GM19467 (cell line): Measurements from ENCODE around the gene TK1.
"Not testable (repeated sequence)": the region's sequence is repeated elsewhere in the genome, so short reads cannot be mapped to it uniquely, and the experiment has no call there.

Experiments used
- ATAC-seq: cut with Tn5 transposase; IDR thresholded peaks from one replicate; pipeline ENCODE4 v1.9.1; 2021; ENCODE audit warnings: mild to moderate bottlenecking, moderate library complexity; ENCODE audit not compliant: unreplicated experiment

Gene TK1, protein sequence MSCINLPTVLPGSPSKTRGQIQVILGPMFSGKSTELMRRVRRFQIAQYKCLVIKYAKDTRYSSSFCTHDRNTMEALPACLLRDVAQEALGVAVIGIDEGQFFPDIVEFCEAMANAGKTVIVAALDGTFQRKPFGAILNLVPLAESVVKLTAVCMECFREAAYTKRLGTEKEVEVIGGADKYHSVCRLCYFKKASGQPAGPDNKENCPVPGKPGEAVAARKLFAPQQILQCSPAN

DNA sequence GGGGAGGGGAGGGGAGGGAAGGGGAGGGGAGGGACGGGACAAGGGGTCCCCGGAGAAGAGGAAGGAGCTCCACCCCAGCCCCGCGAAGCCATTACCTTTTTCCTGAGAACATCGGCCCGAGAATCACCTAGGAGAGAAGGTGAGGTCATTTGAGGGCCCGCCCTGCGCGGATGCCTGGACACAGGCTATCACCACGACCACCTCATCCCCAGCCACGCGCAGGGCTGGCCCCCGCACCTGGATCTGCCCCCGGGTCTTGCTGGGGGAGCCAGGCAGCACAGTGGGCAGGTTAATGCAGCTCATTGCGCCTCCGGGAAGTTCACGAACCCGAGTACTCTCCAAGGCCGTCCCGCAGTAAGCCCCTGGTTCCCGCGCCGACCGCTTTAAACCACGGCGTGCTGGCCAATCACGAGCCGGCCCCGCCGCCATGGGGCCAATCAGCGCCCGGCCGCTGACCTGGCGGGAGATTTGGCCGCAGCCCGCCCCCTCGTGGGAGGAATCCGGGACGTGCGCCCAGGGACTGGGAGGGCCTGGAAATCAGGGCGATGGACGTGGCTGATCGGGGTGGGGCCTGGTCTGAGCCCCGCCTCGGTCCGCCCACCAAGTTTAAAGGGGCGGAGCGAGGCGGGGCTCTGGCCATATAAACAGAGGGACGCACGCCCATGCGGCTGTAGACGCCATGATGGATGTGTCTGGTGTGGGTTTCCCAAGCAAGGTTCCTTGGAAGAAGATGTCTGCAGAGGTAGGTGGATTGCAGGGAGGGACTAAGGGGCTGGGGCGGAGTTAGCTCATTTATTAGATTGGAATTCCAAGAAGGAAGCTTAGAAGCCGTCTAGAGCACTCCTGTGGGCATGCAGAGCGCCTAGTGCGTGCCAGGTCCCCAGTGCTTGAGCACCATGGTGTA is at the start of gene TK1, which contains the start of gene AFMID:
TK1 (minus strand) TSS at position 361 of the 904 bp plus-strand sequence; CDS start at position 303, 58 bp downstream.
AFMID (plus strand) TSS at position 671 of the 904 bp plus-strand sequence; CDS start at position 680, 9 bp downstream.
- peak; percentile 89 for ATAC-seq

DNA sequence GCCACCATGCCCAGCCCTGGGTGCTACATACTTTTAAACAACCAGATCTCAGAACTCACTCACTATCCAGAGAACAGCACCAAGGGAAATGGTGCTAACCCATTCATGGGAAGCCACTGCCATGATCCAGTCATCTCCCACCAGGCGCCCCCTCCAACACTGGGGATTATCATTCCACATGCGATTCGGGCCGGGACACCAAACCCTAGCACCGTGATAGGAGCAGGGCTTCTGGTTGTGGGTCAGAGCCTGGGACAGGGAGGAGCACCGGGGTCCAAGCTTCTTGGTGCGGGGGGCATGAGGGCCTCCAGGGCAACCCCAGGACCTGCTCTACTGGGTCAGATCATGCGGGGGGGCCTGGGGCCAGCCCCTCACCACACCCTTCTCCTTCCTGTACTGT is 49.0 kb upstream of the TK1 start:
- ATAC-seq: no peak

DNA sequence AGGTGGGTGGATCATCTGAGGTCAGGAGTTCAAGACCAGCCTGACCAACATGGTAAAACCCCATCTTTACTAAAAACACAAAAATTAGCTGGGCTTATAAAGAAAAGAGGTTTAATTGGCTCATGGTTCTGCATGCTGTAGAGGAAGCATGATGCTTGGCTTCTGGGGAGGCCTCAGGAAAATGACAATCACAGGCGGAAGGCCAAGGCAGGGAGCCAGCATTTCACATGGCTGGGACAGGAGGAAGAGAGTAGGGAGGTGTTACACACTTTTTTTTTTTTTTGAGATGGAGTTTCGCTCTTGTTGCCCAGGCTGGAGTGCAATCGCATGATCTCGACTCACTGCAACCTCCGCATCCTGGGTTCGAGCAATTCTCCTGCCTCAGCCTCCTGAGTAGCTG is 48.2 kb upstream of the TK1 start:
- ATAC-seq: not testable (repeated sequence)

DNA sequence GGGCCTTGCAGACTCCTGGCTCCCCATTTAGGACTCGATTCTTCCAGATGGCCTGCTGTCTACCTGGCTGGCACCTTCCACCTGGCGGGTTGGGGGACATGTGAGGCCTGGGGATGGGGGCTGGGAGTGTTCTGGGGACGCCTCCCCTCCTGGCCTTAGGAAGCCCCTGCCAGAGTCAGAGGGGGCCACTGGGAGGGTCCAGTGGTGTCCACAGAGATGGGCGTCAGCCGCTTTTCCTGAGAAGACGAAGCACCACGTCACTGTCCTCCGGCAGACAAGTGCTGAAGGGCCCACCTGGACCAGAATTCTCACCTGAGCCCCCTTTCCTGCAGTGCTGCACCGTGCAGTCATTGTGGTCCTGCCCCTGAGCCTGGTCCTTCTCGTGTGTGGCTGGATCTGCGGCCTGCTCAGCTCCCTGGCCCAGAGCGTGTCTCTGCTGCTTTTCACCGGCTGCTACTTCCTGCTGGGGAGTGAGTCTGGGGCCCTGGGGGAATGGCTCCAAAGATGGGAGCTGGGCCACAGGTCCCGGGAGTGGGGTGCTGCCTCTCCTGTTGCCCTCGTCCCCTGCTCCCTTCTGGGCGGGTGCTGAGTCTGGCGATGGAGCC is 47.5 kb upstream of the TK1 start:
- no peak for ATAC-seq

DNA sequence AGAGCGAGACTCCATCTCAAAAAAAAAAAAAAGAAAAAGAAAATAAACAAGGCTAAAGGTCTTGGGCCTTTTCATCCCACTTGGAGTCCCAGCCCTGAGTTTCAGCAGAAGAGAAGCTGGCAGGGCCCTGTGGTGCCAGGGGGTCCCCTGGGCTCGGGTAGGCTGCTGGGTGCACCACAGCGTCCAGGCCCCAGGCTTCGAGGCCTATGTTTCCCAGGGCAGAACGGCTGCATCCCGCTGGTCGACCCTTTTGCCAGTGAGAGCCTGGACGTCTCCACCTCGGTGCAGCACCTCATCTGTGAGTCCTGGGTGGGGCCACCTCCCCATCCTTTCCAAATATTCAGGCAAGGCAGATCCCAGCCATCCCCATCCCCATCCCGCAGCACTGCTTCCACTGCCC is 46.8 kb upstream of the TK1 start:
- no peak for ATAC-seq

DNA sequence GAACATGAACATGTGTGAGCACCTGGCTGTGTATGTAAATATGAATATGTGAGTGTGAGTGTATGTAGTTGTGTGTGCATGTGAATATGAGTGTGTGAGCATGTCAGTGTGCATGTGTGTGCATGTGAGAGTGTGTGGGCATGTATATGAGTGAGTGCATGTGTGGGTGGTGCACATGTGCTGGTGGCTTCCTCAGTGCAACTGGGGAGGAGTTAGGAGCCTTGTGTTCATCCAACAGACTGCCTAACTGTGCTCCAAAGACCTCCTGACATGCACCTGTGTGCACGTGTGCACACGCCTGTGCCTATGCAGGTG is 46.0 kb upstream of the TK1 start:
- ATAC-seq: no peak

DNA sequence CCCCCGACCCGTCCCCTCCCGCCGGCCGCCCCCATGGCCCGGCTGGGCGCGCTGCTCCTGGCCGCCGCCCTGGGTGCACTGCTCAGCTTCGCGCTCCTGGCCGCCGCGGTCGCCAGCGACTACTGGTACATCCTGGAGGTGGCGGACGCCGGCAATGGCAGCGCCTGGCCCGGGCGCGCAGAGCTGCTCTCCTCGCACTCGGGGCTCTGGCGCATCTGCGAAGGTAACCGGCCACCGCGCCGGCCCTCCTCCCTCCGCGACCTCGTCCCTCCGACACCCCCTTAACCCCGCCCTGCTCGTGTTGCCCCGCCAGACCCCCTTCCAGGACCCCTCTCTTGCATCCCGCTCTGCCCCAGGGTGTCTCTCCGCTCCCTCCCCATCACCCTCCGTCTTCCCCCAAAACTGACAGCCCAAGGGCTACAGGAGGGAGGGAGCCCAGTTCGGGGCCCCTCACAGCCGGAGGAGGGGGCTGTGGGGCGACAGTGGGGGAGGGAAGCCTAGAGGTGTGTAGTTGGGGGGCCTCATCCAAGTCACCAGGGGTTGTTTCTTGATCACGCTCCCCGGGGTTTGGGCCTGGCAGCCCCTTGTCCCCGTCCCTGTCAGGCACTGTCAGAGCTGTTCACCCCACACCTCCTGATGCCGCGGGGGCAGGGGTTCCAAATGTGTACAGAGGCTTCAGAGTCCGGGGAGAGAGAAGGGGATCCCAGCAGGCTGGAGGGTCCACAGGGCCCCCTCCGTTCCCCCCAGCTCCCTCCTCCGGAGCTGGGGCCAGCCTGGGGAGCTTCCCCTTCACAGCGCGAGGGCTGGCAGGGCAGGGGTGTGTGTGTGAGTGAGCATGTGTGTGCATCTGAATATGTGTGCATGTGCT is 45.4 kb upstream of the TK1 start:
- no peak for ATAC-seq

DNA sequence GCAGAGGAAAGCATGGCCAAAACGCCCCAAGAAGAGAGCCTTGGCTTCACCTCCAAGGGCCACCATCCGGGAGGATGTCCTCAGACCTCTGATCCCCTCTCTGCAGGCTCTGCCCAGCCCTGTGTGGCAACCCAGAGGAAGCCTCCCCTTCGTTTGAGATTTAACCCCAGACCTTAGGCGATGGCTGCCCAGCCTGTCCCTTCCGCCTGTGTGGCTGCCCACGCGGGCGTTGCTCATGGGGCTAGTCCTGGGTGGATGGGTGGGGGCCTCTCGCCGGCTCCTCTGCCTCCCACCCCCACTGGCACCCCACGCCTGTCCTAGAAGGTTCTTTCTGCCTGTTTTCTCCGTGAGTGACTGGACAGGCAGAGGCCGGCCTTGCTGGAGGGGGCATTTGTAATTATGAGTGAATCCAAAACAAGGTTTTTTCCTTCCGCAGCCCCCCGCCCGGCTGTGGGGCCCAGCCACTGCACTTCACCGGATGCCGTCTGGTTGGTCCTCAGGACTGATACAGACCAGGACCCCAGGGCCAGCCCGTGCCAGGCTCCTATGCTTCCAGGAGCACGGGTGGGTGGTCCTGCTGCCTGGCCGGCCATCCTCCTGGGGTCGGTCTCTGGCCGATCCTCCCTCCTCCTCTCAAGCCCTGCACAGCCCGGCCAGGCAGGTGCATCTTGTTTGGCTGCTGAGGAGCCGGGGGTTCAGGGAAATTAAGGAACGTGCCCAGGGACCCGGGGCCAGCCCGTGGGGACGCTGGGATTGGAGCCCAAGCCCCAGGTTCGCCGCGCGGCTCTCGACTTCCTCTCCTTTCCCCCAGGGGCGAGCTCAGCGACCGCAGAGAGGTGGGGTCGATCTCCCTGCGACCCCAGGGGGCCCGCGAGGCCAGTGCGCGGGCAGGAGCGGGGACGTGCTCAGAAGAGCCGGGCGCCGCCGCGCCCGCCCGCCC is 44.4 kb upstream of the TK1 start, which contains the start of gene TMEM235:
TMEM235 (plus strand) TSS at position 636 of the 940 bp plus-strand sequence. CDS start 393 bp downstream, outside the sequence.
- no peak for ATAC-seq

DNA sequence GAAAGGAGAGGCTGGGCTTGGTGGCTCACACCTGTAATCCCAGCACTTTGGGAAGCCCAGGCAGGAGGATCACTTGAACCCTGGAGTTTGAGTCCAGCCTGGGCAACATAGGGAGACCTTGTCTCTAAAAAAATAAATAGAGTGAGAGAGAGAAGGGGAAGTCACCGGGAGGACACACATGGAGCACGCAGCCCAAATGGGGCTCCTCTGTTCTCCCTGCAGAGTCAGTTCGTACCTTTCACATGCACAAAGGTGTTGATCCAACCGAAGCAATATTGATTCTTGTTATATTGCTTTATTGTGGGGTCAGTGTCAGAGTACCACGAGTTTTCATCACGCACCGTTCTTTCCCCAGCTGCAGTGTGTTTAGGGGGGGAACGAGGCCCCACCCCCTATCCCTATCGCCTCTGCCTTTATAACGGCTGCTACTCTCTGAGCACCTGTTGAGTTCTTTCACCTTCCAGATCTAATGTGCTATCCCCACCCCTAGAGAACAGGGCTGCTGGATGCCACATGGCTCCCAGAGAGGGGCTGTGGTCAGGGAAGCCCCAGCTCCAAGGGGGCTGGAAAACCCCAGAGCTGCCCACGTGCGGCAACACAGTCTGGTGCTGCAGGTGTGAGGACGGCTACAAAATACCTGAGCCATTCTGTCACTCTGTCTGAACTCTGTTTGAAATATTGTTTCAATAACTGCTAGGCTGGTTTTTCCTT is 43.6 kb upstream of the TK1 start:
- no peak for ATAC-seq

DNA sequence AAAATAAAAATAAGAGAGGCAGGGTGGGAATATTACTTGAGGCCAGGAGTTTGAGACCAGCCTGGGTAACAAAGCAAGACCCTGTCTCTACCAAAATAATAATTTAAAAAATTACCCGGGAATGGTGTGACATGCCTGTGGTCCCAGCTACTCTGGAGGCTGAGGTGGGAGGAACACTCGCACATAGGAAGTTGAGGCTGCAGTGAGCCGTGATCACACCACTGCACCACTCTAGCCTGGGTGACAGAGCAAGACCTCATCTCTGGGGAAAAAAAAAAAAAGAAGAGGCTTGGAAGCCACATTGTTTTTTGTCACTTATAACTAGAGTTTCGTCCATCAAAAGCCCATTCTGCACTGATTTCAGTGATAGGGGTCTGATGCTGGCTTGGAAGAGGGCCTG is 41.3 kb upstream of the TK1 start:
- no peak for ATAC-seq

DNA sequence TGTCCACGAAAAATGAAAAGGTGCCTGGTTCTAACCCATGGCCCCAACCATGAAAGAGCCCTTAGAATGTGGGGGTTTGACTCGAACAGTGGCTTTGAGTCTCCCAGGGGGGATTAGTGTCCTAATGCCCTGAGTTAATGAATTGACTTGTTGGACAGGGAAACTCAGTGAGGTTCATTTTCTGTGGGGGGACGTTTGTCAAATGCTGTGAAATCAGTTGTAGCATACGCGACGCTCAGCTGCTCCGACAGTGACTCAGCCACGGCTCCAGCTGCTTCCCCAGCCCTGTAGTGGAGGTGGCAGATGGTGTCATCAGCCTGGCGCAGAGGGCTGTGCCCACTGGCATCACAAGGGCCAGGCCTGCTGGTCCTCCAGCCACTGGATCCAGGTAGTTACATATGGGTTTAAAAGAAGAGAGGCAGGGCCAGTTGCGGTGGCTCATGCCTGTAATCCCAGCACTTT is 40.6 kb upstream of the TK1 start:
- no peak for ATAC-seq

DNA sequence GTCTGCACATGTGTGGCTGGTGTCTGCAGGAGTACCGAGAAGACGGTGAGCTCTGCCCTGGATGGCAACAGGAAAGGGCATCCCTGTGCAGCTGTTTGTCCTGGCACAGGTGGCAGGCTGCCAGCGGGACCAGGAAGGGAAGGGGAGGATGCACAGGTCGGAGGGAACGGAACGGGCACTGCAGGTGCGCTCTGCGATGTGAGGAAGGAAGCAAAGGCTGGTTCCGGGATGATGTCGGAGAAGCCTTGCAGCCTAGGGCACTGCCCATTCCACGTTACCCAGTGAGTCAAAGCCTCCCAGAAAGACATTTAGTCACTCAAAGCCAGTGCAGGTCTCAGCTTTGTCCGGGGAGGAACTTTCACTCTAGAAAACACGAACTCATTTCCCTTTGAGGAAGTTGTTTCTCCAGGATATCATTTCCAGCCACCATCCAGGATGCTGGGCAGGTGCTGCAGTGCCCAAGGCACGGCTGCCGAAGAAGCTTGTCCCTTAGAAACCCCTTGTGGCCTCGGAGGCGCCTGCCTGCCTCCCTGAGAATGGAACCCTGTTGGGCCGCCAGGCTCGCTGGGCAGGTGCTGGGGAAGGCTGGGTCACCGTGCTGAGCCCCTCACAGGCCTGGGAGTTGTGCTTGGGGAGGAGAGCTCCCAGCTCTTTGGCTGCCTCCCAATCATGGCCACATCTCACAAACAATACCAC is 40.1 kb upstream of the TK1 start:
- no peak for ATAC-seq

DNA sequence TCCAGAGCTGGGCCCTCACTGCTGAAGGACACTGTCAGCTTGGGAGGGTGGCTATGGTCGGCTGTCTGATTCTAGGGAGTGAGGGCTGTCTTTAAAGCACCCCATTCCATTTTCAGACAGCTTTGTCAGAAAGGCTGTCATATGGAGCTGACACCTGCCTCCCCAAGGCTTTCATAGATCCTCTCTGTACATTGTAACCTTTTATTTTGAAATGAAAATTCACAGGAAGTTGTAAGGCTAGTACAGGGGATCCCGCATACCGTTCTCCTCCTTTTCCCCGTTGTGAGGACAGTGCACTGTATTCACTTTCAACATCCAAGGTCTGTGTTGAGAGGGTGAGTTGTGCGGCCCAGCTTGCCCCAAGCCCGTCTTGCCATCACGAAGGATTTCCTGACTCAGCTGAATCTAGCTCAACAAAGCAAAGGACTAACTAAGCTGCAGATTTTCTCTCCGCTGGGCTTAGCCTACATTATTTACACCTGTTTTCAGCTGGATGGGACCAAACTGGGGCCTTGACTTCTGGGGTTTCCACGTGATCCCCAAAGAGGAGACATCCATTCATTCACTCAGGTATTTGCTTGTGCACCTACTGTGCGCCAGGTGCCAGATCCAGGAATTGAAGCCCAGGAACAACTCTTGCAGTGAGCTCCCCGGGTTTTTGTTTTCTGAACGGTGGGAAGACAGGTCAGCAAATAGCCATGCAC is 39.4 kb upstream of the TK1 start:
- ATAC-seq: no peak

DNA sequence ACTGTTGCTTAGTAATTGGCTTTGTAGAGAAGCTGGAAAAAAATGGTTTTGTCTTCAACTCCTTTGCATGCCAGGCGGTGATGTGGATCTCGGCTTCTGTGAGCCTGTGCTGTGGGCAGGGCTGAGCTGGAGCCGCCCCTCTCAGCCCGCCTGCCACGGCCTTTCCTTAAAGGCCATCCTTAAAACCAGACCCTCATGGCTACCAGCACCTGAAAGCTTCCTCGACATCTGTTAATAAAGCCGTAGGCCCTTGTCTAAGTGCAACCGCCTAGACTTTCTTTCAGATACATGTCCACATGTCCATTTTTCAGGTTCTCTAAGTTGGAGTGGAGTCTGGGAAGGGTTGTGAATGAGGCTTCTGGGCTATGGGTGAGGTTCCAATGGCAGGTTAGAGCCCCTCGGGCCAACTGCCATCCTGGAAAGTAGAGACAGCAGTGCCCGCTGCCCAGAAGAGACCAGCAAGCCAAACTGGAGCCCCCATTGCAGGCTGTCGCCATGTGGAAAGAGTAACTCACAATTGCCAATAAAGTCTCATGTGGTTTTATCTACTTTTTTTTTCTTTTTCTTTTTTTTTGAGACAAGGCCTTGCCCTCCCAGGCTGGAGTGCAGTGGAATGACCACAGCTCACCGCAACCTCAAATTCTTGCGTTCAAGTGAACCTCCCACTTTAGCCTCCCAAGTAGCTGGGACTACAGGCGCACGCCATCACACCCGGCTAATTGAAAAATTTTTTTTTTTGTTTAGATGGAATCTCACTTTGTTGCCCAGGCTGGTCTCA is 38.4 kb upstream of the TK1 start:
- ATAC-seq: no peak

DNA sequence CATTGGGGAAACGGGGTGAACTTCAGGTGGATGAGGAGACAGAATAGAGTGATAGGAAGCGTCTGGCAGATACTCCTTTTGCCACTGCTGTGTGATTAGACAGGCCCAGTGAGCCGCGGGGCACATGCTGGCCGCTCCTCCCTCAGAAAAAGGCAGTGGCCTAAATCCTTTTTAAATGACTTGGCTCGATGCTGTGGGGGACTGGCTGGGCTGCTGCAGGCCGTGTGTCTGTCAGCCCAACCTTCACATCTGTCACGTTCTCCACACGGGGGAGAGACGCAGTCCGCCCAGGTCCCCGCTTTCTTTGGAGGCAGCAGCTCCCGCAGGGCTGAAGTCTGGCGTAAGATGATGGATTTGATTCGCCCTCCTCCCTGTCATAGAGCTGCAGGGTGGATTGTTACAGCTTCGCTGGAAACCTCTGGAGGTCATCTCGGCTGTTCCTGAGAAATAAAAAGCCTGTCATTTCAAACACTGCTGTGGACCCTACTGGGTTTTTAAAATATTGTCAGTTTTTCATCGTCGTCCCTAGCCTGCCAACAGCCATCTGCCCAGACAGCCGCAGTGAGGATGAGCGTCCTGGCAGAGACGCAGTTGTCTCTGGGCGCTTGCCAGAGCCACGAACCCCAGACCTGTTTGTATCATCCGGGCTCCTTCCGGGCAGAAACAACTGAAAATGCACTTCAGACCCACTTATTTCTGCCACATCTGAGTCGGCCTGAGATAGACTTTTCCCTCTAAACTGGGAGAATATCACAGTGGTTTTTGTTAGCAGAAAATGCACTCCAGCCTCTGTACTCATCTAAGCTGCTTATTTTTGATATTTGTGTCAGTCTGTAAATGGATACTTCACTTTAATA is 37.6 kb upstream of the TK1 start:
- ATAC-seq: no peak

DNA sequence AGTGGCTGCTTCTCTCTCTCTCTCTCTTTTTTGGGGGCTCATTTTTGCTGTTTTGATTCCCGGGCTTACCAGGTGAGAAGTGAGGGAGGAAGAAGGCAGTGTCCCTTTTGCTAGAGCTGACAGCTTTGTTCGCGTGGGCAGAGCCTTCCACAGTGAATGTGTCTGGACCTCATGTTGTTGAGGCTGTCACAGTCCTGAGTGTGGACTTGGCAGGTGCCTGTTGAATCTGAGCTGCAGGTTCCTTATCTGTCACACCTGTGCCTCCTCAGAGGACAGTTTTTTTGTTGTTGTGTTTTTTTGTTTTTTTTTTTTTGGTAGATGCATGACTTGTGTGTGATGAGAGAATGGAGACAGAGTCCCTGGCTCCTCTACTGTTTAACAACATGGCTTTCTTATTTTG is 36.9 kb upstream of the TK1 start:
- no peak for ATAC-seq
